ENCODE measurements around the gene EDC3. TPM values are rescaled to one million over a fixed set of nuclear protein-coding genes. Genes with fewer than 3 reads are reported as not detected.

The EDC3 gene
- total and polyA plus RNA-seq, 2 of the 4 experiments (the other 2 are of a cell fraction): 16.8 to 38.0 TPM

DNA sequence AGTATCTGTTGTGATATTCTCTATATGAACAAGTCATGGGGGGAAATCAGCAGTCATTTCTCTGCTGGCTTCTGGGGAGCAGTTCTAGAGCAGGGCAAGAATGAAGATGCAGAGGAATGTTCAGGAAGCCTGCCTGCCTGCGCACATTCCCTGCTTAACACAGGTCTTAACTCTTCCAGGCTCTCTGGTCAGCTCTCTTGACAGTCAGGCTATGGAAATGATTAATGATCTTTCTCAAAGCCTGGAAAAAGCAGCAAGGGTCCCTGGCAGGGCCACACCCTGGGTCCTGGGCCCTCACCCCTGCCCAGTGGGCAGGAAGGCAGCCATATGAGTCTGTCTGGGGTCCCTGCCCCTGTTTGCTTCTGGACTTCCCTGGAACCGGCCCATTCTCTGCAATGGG is 111.6 kb downstream of the EDC3 start:
- no peak overlapping the region for H4K5ac ChIP-seq (ENCODE audit: low read depth, low read length)
- peaks cover 4% of the 10 kb centered on the region for H4K20me1 ChIP-seq (ENCODE audit: insufficient read depth, low read length)
- no peak overlapping the region for H2BK20ac ChIP-seq (ENCODE audit: low read depth, low read length)
- H3K4me3 ChIP-seq (ENCODE audit: insufficient read depth, low read depth, low read length): no peak overlapping the region
- WGBS, 2 experiments (ENCODE audit: extremely low coverage in 2 of 2, insufficient read length in 1 of 2): no CpG with 5 or more reads among the region's 2 CpGs
- intact Hi-C loops (cut with micrococcal nuclease): no loop called here
- H3K56ac ChIP-seq (ENCODE audit: extremely low read depth, insufficient read depth, low read length): no peak overlapping the region
- no peak overlapping the region for H3K23ac ChIP-seq (ENCODE audit: low read depth, low read length)
- H2AFZ ChIP-seq (replicated peaks; ENCODE audit: low read length, poor library complexity): no peak overlapping the region
- in situ Hi-C loops (cut with MboI; ENCODE audit: low sequenced_read_pairs): no loop called here
- H3K4me2 ChIP-seq (ENCODE audit: low read depth, low read length): no peak overlapping the region
- no peaks in the 10 kb centered on the region for H3K9me3 ChIP-seq (ENCODE audit: control insufficient read depth, insufficient read depth, low read length)
- ATAC-seq (ENCODE audit: low read depth) (no peak), DNase-seq (no peak)
- no peak overlapping the region for H2BK120ac ChIP-seq (ENCODE audit: low read depth, low read length)
- no peak overlapping the region for H2AK5ac ChIP-seq (ENCODE audit: low read depth, low read length)
- no peaks in the 10 kb centered on the region for H3K27me3 ChIP-seq (ENCODE audit: control insufficient read depth, insufficient read depth, low read length)
- POLR2A ChIA-PET (ENCODE audit: unreplicated experiment): no interaction called here
- H3K14ac ChIP-seq (replicated peaks; ENCODE audit: low read depth, low read length): no peak overlapping the region
- H3K9ac ChIP-seq (ENCODE audit: low read depth, low read length): no peak overlapping the region
- no peak overlapping the region for H3K27ac ChIP-seq (ENCODE audit: insufficient read depth, low read length)
- no peak overlapping the region for H4K91ac ChIP-seq (ENCODE audit: insufficient read depth, low read depth, low read length)
- no peak overlapping the region for H2AK9ac ChIP-seq (replicated peaks; ENCODE audit: low read depth, low read length, poor library complexity)
- peaks cover 13% of the 10 kb centered on the region for H3K9me1 ChIP-seq (ENCODE audit: insufficient read depth, low read length)
- no peak overlapping the region for H3K4ac ChIP-seq (ENCODE audit: low read depth, low read length)
- TF ChIP-seq RCOR1 (IDR thresholded peaks at IDR 0.05; ENCODE audit: insufficient replicate concordance, low read length) (no peak), CHD1 (IDR thresholded peaks at IDR 0.05; ENCODE audit: low read depth, low read length) (no peak), RAD21 (IDR thresholded peaks at IDR 0.05; ENCODE audit: low read length) (no peak), MAFK (IDR thresholded peaks at IDR 0.05; ENCODE audit: low read depth, low read length) (no peak), NFE2L2 (IDR thresholded peaks at IDR 0.05; ENCODE audit: low read depth, low read length) (no peak), BHLHE40 (IDR thresholded peaks at IDR 0.05; ENCODE audit: low read depth, low read length) (no peak), POLR2A (IDR thresholded peaks at IDR 0.05; ENCODE audit: low read depth, low read length) (no peak), SMC3 (IDR thresholded peaks at IDR 0.05; ENCODE audit: low read depth, low read length) (no peak), RFX5 (IDR thresholded peaks at IDR 0.05; ENCODE audit: low read depth, low read length) (no peak), USF2 (IDR thresholded peaks at IDR 0.05; ENCODE audit: low read depth, low read length) (no peak), CEBPB (IDR thresholded peaks at IDR 0.05; ENCODE audit: low read depth, low read length) (no peak), MAZ (IDR thresholded peaks at IDR 0.05; ENCODE audit: borderline replicate concordance, low read depth, low read length) (no peak)
- TF ChIP-seq, protein P1, sequence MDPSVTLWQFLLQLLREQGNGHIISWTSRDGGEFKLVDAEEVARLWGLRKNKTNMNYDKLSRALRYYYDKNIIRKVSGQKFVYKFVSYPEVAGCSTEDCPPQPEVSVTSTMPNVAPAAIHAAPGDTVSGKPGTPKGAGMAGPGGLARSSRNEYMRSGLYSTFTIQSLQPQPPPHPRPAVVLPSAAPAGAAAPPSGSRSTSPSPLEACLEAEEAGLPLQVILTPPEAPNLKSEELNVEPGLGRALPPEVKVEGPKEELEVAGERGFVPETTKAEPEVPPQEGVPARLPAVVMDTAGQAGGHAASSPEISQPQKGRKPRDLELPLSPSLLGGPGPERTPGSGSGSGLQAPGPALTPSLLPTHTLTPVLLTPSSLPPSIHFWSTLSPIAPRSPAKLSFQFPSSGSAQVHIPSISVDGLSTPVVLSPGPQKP (IDR thresholded peaks at IDR 0.05; ENCODE audit: borderline replicate concordance, low read depth, low read length): no peak
- H3K4me1 ChIP-seq (ENCODE audit: control insufficient read depth, insufficient read depth, low read length): peaks cover 9% of the 10 kb centered on the region
- H3K18ac ChIP-seq (ENCODE audit: low read depth, low read length): no peak overlapping the region
- peaks cover 0 to 20% of the 10 kb centered on the region in 2 experiments; a peak in 1 of 4 replicates for H3K79me1 ChIP-seq (ENCODE audit: low read depth in 1 of 2, low read length in 2 of 2)
- CTCF ChIA-PET: no interaction called here
- no TSS peak for BruUV-seq (replicated peaks)
- peaks cover 4% of the 10 kb centered on the region for H3K36me3 ChIP-seq (ENCODE audit: control insufficient read depth, insufficient read depth, low read length)
- dilution Hi-C loops (cut with HindIII; ENCODE audit: low sequenced_read_pairs, unreplicated experiment): no loop called here
- no peak overlapping the region for H4K8ac ChIP-seq (ENCODE audit: low read depth in 2 of 2, low read length in 2 of 2)
- H2BK5ac ChIP-seq (ENCODE audit: low read depth, low read length, poor library complexity, severe bottlenecking): no peak overlapping the region
- H2BK15ac ChIP-seq (ENCODE audit: low read depth, low read length): no peak overlapping the region

All from IMR-90 (cell line).